ENCODE measurements around the gene HES3. TPM values are rescaled to one million over a fixed set of nuclear protein-coding genes. Genes with fewer than 3 reads are reported as not detected.

Gene HES3
- total RNA-seq, 1 donor from 2014 or later = not detected

GRCh38 chr1:6254691-6255090 is 10.7 kb downstream of the HES3 start:
- DNase-seq (ENCODE audit: low spot score in 2 of 2, unreplicated experiment in 2 of 2) = no peak
- H3K36me3 Mint-ChIP-seq = no peaks in the 10 kb centered on the region
- H3K4me1 Mint-ChIP-seq = no peaks in the 10 kb centered on the region
- H3K27ac Mint-ChIP-seq = no peak overlapping the region
- no peak overlapping the region for H3K4me3 Mint-ChIP-seq
- H3K9me3 Mint-ChIP-seq = no peaks in the 10 kb centered on the region
- H3K27me3 Mint-ChIP-seq (ENCODE audit: low read depth) = peaks cover 69% of the 10 kb centered on the region
- TF ChIP-seq CTCF (IDR thresholded peaks at IDR 0.05; ENCODE audit: unreplicated experiment) = no peak

DNA sequence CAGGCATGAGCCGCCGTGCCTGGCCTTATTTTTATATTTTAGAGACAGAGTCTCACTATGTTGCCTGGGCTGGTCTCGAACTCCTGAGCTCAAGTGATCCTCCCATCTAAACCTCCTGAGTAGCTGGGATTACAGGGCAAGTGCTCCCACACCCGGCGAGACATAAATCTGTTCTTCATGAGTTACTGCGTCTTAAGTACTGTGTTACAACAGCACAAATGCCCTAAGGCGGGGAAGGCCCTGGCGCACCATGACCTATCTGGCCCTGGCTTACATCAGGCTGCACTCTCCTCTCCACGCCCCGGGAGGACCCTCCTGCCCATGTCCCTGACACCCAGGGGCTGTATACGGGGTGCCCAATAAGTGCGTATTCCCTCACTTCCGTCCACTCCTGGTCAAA is 12.7 kb downstream of the HES3 start:
- Mint-ChIP-seq H3K9me3 (no peaks in the 10 kb centered on the region), H3K4me1 (no peaks in the 10 kb centered on the region), H3K27me3 (ENCODE audit: low read depth) (peaks cover 56% of the 10 kb centered on the region), H3K36me3 (no peaks in the 10 kb centered on the region), H3K27ac (no peak overlapping the region), H3K4me3 (no peak overlapping the region)
- no peak for TF ChIP-seq CTCF (IDR thresholded peaks at IDR 0.05; ENCODE audit: unreplicated experiment)
- DNase-seq (ENCODE audit: low spot score in 2 of 2, unreplicated experiment in 2 of 2) = no peak

DNA sequence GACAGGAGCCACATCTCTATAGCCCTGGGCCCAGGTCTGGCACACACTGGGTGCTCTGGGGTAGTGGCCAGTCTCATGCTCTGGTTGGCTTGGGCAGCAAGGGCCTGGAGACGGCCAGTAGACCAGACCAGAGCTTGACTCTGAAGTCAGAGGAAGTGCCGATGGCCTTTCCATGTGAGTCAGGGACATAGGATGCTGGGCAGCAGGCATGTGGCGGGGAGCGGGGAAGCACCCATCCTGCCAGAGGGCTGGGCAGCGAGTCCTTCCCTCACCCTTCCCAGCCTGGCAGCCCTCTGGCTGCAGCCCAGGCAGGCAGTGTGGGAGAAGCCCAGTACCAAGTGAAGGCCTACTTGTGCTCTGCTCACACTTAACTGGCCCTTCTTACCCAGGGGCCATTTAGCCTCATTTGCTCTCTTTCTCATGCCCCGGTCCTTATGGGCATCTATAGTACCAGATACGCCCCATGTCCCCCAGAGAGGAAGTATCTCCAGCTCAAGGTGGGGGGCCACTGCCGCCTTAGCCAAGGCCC is 13.6 kb downstream of the HES3 start:
- no peak for TF ChIP-seq CTCF (IDR thresholded peaks at IDR 0.05; ENCODE audit: unreplicated experiment)
- no peak for DNase-seq (ENCODE audit: low spot score in 2 of 2, unreplicated experiment in 2 of 2)
- peaks cover 50% of the 10 kb centered on the region for H3K27me3 Mint-ChIP-seq (ENCODE audit: low read depth)
- no peak overlapping the region for H3K27ac Mint-ChIP-seq
- peaks cover 4% of the 10 kb centered on the region for H3K4me1 Mint-ChIP-seq
- H3K9me3 Mint-ChIP-seq = no peaks in the 10 kb centered on the region
- no peak overlapping the region for H3K4me3 Mint-ChIP-seq
- H3K36me3 Mint-ChIP-seq = no peaks in the 10 kb centered on the region

DNA sequence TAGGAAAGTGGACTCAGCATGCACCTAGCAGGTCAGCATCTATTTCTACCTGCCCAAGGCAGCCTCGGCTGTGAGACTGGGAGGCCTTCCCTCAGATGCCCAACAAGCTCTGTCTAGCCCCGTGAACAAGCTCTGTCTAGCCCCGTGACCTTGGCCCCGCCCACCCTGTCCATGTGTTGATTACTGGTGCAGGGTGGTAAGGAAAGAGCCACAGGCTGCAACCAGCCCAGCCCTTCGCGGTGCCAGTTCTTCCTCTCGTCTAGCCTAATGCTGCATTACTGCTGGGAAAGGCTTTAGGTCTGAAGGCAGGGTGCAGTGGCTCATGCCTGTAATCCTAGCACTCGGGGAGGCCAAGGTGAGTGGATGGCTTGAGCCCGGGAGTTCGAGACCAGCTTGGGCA is 14.7 kb downstream of the HES3 start:
- Mint-ChIP-seq H3K4me3 (no peak overlapping the region), H3K27me3 (ENCODE audit: low read depth) (peaks cover 46% of the 10 kb centered on the region), H3K27ac (no peak overlapping the region), H3K36me3 (no peaks in the 10 kb centered on the region), H3K9me3 (no peaks in the 10 kb centered on the region), H3K4me1 (peaks cover 4% of the 10 kb centered on the region)
- DNase-seq (ENCODE audit: low spot score in 2 of 2, unreplicated experiment in 2 of 2) = no peak
- TF ChIP-seq CTCF (IDR thresholded peaks at IDR 0.05; ENCODE audit: unreplicated experiment) = no peak

- no peaks in the 10 kb centered on the region for H3K36me3 Mint-ChIP-seq
- H3K9me3 Mint-ChIP-seq = no peaks in the 10 kb centered on the region
- DNase-seq (ENCODE audit: low spot score in 2 of 2, unreplicated experiment in 2 of 2) = peak; percentile 61 to 81
- peak overlapping the region; percentile 57 for H3K4me3 Mint-ChIP-seq
- no peak for TF ChIP-seq CTCF (IDR thresholded peaks at IDR 0.05; ENCODE audit: unreplicated experiment)
- H3K27me3 Mint-ChIP-seq (ENCODE audit: low read depth) = peaks cover 41% of the 10 kb centered on the region
- H3K4me1 Mint-ChIP-seq = peaks cover 4% of the 10 kb centered on the region
- H3K27ac Mint-ChIP-seq = no peak overlapping the region
Observed at GRCh38 chr1:6259491-6260362, 15.7 kb downstream of the HES3 start.

All from mesothelial cell of epicardium (in vitro differentiated cells).